HG02885 (cell line): ENCODE results near the gene VWA8.
"Not testable (repeated sequence)": the region's sequence is repeated elsewhere in the genome, so short reads cannot be mapped to it uniquely, and the experiment has no call there.

Experiments used
- ATAC-seq: cut with Tn5 transposase; IDR thresholded peaks from one replicate; pipeline ENCODE4 v1.9.1; 2021; ENCODE audit warnings: mild to moderate bottlenecking; ENCODE audit not compliant: unreplicated experiment, poor library complexity

The VWA8 gene

GRCh38 chr13:41813426-41813825, 147.5 kb downstream of the VWA8 start:
- ATAC-seq, result no peak

- ATAC-seq, result peak; percentile 71
These were observed 148.1 kb downstream of the VWA8 start for GRCh38 chr13:41812851-41813250.

- ATAC-seq, result no peak
These were observed 148.7 kb downstream of the VWA8 start for GRCh38 chr13:41812237-41812636.

- ATAC-seq, result peak; percentile 72
These were observed 149.3 kb downstream of the VWA8 start for GRCh38 chr13:41811588-41812021.

GRCh38 chr13:41809962-41810361, 150.9 kb downstream of the VWA8 start:
- no peak for ATAC-seq

- not testable (repeated sequence) for ATAC-seq
These were observed 157.5 kb downstream of the VWA8 start for GRCh38 chr13:41803445-41803735.

GRCh38 chr13:41802684-41803444, 158.0 kb downstream of the VWA8 start:
- ATAC-seq, result no peak

- no peak for ATAC-seq
These were observed 158.7 kb downstream of the VWA8 start for GRCh38 chr13:41802043-41802683.

- ATAC-seq, result no peak
These were observed 169.9 kb downstream of the VWA8 start for GRCh38 chr13:41791056-41791455.

- ATAC-seq, result no peak
These were observed 172.4 kb downstream of the VWA8 start for GRCh38 chr13:41788552-41788951.

GRCh38 chr13:41785402-41786172, 175.3 kb downstream of the VWA8 start:
- ATAC-seq, result no peak

- no peak for ATAC-seq
These were observed 178.8 kb downstream of the VWA8 start for GRCh38 chr13:41782086-41782485.

GRCh38 chr13:41780715-41781706, 179.9 kb downstream of the VWA8 start:
- no peak for ATAC-seq

GRCh38 chr13:41775251-41775650, 185.7 kb downstream of the VWA8 start:
- no peak for ATAC-seq

- no peak for ATAC-seq
These were observed 186.2 kb downstream of the VWA8 start for GRCh38 chr13:41774605-41775218.

GRCh38 chr13:41767801-41768200, 193.1 kb downstream of the VWA8 start:
- no peak for ATAC-seq

GRCh38 chr13:41766439-41766838, 194.5 kb downstream of the VWA8 start:
- no peak for ATAC-seq

- ATAC-seq, result no peak
These were observed 195.1 kb downstream of the VWA8 start for GRCh38 chr13:41765813-41766212.

GRCh38 chr13:41765020-41765419, 195.9 kb downstream of the VWA8 start:
- no peak for ATAC-seq

GRCh38 chr13:41764558-41764957, 196.4 kb downstream of the VWA8 start:
- ATAC-seq, result no peak
